ENCODE data around the gene ABCB8. TPM values are rescaled to one million over a fixed set of nuclear protein-coding genes. Genes with fewer than 3 reads are reported as not detected.
"Not testable (repeated sequence)": the region's sequence is repeated elsewhere in the genome, so short reads cannot be mapped to it uniquely, and the experiment has no call there.

Gene ABCB8
- total and polyA plus RNA-seq, 2 donors (not counting 1 experiment from before 2014, with no cell fraction given): 41.4 to 69.7 TPM

DNA sequence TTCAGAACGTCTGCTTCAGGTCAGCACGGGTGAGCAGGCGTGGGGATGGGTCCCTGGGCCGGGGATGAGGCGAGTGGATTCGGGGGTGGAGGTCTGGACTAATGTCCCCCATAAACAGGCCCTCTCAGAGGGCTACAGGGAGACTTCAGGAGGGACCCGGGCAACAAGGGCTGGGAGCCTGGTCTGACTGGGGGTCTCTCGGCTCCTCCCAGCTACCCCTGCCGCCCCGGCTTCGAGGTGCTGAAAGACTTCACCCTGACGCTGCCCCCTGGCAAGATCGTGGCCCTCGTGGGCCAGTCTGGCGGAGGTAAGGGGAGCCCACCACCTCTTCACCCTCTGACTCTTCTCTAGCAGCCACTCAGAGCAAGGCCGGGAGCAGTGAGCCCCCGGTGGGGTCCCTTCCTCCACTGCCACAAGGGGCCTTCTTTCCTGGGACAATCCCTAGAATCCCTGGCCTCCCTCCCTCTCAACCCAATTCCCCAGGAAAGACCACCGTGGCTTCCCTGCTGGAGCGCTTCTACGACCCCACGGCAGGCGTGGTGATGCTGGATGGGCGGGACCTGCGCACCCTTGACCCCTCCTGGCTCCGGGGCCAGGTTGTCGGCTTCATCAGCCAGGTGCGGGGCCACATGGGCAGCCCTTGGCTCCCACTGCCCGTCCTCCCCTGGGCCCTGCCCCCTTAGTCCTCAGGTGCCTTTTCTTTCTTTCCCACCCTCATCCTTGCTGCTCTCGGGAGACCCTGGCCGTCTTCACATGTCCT is 12.5 kb downstream of the ABCB8 start:
- Histone ChIP-seq H2AFZ (ENCODE audit: insufficient read depth, low read depth, low read length, poor library complexity, severe bottlenecking) (no peak overlapping the region), H3K4me2 (replicated peaks; ENCODE audit: low read depth, low read length, poor library complexity, severe bottlenecking) (no peak overlapping the region), H3K36me3 (replicated peaks in 1 of 2; ENCODE audit: control extremely low read depth in 1 of 2, control insufficient read depth in 1 of 2, extremely low read depth in 1 of 2, insufficient read depth in 2 of 2, low read length in 1 of 2) (peaks cover 0 to 7% of the 10 kb centered on the region in 2 experiments), H3K27ac (ENCODE audit: low read length in 2 of 2) (no peak overlapping the region), H3K4me1 (ENCODE audit: control insufficient read depth in 2 of 2, insufficient read depth in 2 of 2, low read length in 2 of 2) (no peaks in the 10 kb centered on the region), H4K20me1 (ENCODE audit: control insufficient read depth, insufficient read depth, low read length, poor library complexity, severe bottlenecking) (no peaks in the 10 kb centered on the region), H3K27me3 (replicated peaks in 1 of 4; ENCODE audit: control extremely low read depth in 1 of 4, control insufficient read depth in 3 of 4, insufficient read depth in 4 of 4, low read length in 3 of 4) (no peaks in the 10 kb centered on the region), H3K79me2 (ENCODE audit: control insufficient read depth, insufficient read depth, low read length) (no peaks in the 10 kb centered on the region), H3K9ac (ENCODE audit: low read length) (no peak overlapping the region), H3K4me3 (ENCODE audit: control extremely low read depth in 1 of 5, extremely low read depth in 1 of 5, insufficient read depth in 1 of 5, low read depth in 2 of 5, low read length in 4 of 5) (no peak overlapping the region), H3K9me3 (ENCODE audit: control extremely low read depth in 1 of 3, control insufficient read depth in 2 of 3, insufficient read depth in 1 of 3, low read length in 2 of 3) (no peaks in the 10 kb centered on the region)
- DNase-seq (no peak), ATAC-seq (ENCODE audit: low read depth) (no peak)
- no peak for TF ChIP-seq EZH2 (IDR thresholded peaks at IDR 0.05; ENCODE audit: borderline replicate concordance, insufficient read depth, low read depth, low read length, poor library complexity, severe bottlenecking)
- TF ChIP-seq, protein P1, sequence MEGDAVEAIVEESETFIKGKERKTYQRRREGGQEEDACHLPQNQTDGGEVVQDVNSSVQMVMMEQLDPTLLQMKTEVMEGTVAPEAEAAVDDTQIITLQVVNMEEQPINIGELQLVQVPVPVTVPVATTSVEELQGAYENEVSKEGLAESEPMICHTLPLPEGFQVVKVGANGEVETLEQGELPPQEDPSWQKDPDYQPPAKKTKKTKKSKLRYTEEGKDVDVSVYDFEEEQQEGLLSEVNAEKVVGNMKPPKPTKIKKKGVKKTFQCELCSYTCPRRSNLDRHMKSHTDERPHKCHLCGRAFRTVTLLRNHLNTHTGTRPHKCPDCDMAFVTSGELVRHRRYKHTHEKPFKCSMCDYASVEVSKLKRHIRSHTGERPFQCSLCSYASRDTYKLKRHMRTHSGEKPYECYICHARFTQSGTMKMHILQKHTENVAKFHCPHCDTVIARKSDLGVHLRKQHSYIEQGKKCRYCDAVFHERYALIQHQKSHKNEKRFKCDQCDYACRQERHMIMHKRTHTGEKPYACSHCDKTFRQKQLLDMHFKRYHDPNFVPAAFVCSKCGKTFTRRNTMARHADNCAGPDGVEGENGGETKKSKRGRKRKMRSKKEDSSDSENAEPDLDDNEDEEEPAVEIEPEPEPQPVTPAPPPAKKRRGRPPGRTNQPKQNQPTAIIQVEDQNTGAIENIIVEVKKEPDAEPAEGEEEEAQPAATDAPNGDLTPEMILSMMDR (IDR thresholded peaks at IDR 0.05): no peak
- CTCF ChIA-PET: no interaction called here
- POLR2A ChIA-PET: no interaction called here
- Mint-ChIP-seq H3K27me3 (no peaks in the 10 kb centered on the region), H3K27ac (no peak overlapping the region), H3K9me3 (ENCODE audit: insufficient read depth) (no peaks in the 10 kb centered on the region), H3K4me1 (no peaks in the 10 kb centered on the region), H3K4me3 (no peak overlapping the region)
- intact Hi-C loops (cut with micrococcal nuclease): no loop called here
- WGBS (ENCODE audit: insufficient coverage): 95% methylated on average over 30 of the region's 30 CpGs

DNA sequence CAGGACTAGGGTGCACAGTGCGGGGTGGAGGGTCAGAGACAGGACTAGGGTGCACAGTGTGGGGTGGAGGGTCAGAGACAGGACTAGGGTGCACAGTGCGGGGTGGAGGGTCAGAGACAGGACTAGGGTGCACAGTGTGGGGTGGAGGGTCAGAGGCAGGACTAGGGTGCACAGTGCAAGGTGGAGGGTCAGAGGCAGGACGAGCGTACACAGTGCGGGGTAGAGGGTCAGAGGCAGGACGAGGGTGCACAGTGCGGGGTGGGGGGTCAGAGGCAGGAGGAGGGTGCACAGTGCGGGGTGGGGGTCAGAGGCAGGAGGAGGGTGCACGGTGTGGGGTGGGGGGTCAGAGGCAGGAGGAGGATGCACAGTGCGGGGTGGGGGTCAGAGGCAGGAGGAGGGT is 15.2 kb downstream of the ABCB8 start:
- H3K4me3 ChIP-seq (ENCODE audit: control extremely low read depth in 1 of 5, extremely low read depth in 1 of 5, insufficient read depth in 1 of 5, low read depth in 2 of 5, low read length in 4 of 5); ATAC-seq (ENCODE audit: low read depth); H3K36me3 ChIP-seq (replicated peaks in 1 of 2; ENCODE audit: control extremely low read depth in 1 of 2, control insufficient read depth in 1 of 2, extremely low read depth in 1 of 2, insufficient read depth in 2 of 2, low read length in 1 of 2); H2AFZ ChIP-seq (ENCODE audit: insufficient read depth, low read depth, low read length, poor library complexity, severe bottlenecking); H3K27ac Mint-ChIP-seq; H3K27me3 Mint-ChIP-seq; POLR2A ChIA-PET; H3K4me3 Mint-ChIP-seq; H3K9ac ChIP-seq (ENCODE audit: low read length); H3K79me2 ChIP-seq (ENCODE audit: control insufficient read depth, insufficient read depth, low read length); DNase-seq; H3K9me3 Mint-ChIP-seq (ENCODE audit: insufficient read depth); H3K27ac ChIP-seq (ENCODE audit: low read length in 2 of 2); H3K9me3 ChIP-seq (ENCODE audit: control extremely low read depth in 1 of 3, control insufficient read depth in 2 of 3, insufficient read depth in 1 of 3, low read length in 2 of 3); H3K4me1 Mint-ChIP-seq; H3K4me2 ChIP-seq (replicated peaks; ENCODE audit: low read depth, low read length, poor library complexity, severe bottlenecking); intact Hi-C loops (cut with micrococcal nuclease); H4K20me1 ChIP-seq (ENCODE audit: control insufficient read depth, insufficient read depth, low read length, poor library complexity, severe bottlenecking); H3K27me3 ChIP-seq (replicated peaks in 1 of 4; ENCODE audit: control extremely low read depth in 1 of 4, control insufficient read depth in 3 of 4, insufficient read depth in 4 of 4, low read length in 3 of 4); CTCF ChIA-PET; H3K4me1 ChIP-seq (ENCODE audit: control insufficient read depth in 2 of 2, insufficient read depth in 2 of 2, low read length in 2 of 2): not testable (repeated sequence)
- 90% methylated on average over 10 of the region's 10 CpGs for WGBS (ENCODE audit: insufficient coverage)
